GM19099 (cell line): ENCODE data around the gene OR8G5.

Experiments
- POLR2A ChIP-seq: IDR thresholded peaks from 3 replicates; pipeline ENCODE4 v1.6.1; 2011; ENCODE audit warnings: low read depth; ENCODE audit not compliant: insufficient read length; ENCODE audit errors: extremely low read depth

Gene OR8G5, protein sequence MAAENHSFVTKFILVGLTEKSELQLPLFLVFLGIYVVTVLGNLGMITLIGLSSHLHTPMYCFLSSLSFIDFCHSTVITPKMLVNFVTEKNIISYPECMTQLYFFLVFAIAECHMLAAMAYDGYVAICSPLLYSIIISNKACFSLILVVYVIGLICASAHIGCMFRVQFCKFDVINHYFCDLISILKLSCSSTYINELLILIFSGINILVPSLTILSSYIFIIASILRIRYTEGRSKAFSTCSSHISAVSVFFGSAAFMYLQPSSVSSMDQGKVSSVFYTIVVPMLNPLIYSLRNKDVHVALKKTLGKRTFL

DNA sequence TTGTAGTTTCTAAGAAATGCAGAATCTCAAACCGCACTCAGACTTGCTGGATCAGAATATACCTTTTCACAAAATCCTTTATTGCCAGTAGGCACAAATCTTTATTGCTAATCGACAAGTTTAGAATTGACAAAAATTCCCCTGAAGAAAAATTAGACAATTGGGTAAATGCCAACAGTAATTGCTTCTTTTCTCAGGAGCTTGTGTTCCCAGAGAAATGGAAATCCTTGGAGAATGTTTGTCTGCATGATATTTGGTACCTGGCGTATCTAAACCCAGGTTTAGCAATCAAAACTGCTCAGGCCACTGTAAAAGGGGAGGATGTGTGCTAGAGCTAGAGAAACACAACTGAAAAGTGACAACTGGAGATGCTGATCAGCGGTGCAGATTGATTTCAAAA is at the start of gene OR8G5:
Gene OR8G5, plus strand, starts transcription at position 301 of the 400 bp plus-strand sequence. CDS start 8,556 bp downstream, outside the sequence.
- no peak for TF ChIP-seq POLR2A

DNA sequence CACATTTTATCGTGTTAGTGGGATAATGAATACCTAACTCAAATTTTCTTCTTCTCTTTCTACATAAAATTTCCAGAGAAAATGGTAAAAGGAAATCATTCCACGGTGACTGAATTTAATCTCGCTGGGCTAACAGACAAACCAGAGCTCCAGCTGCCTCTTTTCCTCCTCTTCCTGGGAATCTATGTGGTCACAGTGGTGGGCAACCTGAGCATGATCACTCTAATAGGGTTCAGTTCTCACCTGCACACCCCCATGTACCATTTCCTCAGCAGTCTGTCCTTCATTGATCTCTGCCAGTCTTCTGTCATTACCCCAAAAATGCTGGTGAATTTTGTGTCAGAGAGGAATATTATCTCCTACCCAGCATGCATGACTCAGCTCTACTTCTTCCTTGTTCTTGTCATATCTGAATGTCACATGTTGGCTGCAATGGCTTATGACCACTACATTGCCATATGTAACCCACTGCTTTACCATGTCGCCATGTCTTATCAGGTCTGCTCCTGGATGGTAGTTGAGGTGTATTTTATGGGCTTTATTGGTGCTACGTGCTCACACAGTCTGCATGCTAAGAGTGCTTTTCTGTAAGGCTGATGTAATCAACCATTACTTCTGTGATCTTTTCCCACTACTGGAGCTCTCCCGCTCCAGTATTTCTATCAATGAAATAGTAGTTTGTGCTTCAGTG is 48.9 kb upstream of the OR8G5 start:
- no peak for TF ChIP-seq POLR2A

DNA sequence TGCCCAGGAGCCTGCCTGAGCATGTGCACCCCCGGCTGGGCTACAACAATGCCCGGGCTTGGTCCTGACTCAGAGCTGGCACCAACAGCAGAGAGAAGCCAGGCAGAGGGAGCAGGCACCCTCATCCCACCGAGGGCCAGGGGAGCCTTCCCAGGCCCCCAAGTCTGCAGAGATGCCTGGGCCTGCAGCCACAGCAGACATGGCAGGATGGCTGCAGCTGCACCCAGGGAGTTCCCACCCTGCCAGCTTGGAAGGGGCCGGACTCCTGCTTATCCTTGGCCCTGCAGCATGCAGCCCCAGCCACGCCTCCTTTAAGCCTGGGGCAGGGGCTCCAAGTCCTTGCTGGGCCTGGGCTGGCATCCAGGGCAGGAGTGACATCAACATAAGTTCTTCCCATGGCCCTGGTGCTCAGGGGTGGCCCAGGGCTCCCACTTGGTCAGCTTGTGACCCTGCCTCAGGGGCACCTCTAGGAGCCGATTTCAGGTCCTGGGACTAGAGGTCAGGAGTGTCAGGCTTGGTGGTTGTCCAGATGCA is 46.3 kb upstream of the OR8G5 start:
- no peak for TF ChIP-seq POLR2A

DNA sequence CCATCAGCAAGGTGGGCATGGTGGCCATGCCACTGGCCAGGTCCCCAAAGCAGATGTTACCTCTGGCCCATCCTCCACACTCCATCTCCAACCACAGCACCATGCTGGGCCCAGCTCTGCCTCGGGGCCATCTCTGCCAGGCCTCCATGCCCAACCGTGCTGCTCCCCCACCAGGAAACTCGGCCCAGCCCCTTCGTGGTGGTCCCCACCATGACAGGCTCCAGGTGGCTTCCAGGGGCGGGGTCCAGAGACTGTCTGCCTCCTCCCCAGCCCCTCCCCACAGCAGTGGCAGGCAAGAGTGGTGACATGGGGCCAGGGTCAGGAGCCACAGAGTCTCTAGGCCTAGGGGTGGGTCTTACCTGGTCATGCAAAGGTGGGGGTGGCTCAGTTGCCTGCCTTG is 45.8 kb upstream of the OR8G5 start:
- TF ChIP-seq POLR2A, result no peak

DNA sequence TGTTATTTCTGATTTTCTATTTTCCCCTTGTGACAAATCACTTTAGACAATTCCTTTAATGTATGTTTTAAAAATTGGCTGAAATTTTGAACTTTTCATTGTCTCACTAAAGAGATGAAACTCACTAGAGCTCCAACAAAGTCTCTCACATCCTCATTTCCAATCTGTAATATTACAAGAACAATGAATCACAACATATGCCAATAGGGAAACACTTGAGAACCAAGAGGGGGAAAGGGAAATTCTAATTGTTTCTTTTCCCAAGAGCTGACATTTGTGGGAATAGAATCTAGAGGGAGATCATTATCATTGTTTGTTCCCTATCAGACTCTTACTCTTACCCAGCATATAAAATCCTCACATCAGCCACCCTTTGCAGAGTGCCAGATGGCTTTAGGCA is 44.9 kb upstream of the OR8G5 start:
- no peak for TF ChIP-seq POLR2A

DNA sequence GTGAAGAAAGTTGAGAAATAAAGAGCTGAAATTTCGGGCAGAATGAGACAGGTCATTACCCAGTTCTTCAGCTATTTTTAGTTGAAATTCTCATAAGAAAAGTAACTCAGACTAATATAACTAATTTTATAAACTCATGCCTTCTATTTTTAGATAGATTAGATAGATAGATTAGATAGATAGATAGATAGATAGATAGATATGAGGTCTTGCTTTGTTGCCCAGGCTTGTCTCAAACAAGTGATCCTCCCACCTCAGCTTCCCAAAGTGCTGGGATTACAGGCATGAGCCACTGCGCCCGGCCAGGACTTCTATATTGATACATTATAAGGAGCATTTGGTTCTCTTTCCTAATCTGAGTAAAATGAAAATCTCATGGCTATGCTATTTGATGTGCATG is 42.1 kb upstream of the OR8G5 start:
- TF ChIP-seq POLR2A, result no peak

DNA sequence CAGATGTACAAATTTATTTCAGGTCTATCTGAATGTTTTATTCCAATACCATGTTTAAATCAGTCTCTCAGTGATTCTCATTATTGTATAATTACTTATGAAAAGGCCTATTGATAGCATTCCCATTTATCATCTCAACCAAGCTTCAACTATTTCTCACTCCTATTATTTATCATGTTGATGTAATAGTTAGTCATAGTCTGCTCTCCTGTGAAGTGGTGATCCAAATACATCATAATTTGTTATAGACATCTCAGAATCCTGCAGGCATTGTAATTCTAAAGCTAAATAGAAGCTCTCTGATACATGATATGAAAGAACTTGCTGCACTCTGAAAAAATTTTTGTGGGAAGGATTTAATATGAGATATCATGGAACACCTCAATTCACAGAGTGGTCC is 37.0 kb upstream of the OR8G5 start:
- TF ChIP-seq POLR2A, result no peak

DNA sequence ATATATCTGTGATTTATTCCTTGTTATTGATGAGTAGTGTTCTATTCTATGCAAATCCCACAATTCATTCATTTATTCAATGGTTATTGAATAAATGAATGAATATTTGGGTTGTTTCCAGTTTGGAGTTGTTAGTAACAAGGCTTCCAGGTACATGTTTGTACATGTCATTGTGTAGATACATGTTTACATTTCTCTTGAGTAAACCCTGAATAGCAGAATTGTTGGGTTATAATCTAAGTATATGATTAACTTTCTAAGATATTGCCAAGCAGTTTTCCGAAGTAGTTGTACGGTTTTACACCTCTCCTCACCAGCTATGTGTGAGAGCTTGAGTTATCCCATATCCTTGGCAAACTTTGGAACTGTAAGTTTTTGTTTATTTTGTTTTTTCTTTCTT is 33.8 kb upstream of the OR8G5 start:
- no peak for TF ChIP-seq POLR2A

DNA sequence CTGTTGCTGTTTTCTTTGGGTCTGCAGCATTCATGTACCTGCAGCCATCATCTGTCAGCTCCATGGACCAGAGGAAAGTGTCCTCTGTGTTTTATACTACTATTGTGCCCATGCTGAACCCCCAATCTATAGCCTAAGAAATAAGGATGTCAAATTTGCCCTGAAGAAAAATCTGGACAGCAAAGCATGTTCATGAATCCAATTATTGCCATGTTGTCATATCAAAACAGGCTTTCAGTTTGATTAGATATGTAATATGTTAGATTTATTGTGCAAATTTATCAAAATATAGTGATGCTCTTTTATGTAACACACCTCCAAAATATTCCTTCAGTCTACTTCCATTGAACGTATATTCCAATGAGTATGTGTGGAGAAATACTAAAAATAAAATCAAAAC is 30.7 kb upstream of the OR8G5 start:
- no peak for TF ChIP-seq POLR2A

DNA sequence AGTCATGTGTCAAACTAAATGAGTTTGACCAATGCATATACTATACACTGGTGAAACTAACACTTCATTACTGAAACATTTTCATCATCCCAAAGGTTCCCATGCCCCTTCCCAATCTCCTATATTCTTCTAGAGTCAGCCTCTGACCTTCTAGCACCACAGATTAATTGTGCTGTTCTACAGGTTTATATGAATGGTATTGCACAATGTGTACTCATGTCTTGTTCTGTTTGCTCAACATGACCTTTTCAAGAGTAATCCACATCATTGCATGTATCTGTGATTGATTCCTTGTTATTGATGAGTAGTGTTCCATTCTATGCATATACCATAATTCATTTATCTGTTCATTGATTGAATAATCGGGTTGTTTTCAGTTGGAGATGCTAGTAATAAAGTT is 22.8 kb upstream of the OR8G5 start:
- no peak for TF ChIP-seq POLR2A

DNA sequence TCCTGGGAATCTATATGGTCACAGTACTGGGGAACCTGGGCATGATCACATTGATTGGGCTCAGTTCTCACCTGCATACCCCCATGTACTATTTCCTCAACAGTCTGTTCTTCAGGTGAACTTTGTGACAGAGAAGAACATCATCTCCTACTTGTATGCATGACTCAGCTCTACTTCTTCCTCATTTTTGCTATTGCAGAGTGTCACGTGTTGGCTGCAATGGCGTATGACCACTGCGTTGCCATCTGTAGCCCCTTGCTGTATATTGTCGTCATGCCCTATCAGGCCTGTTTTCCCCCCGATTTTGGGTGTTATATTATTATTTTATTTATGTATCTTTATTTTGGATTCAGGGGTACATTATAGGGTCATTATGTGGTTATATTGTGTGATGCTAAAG is 17.7 kb upstream of the OR8G5 start:
- no peak for TF ChIP-seq POLR2A

DNA sequence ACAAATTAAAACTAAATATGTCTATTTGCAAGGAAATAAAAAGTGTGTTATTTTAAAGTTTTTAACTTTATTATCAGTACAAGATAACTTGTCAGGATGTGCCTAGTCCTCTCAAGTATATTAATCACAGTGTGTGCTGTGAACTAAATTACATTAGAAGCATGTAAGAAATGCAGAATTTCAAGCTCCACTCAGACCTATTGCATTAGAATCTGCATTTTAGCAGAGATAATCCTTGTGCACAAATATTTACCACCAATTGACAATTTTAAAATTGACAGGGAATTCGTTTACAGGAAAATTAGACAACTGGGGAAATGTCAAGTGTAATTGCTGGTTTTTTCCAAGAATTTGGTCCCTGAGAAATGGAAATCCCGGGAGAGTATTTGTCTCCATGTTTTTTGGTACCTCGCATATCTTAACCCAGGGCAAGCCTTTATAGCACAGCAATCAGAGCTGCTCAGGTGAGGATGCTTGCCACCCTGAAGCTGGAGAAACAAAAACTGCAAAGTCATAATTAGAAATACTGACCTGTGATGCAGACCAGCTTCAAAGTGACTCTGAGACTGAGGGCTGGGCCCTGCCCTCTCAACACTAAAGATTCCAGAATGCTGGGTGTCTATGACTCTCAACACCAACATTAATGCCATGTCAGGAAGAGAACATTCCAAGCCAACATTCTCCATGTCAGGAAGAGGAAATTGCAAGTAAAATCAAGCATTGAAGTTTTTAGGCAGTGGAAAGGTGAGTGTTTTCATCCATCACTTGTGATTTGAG is 15.4 kb upstream of the OR8G5 start, which contains the start of gene OR8G1:
Gene OR8G1, plus strand, starts transcription at position 475 of the 777 bp plus-strand sequence. CDS start 8,581 bp downstream, outside the sequence.
- no peak for TF ChIP-seq POLR2A

DNA sequence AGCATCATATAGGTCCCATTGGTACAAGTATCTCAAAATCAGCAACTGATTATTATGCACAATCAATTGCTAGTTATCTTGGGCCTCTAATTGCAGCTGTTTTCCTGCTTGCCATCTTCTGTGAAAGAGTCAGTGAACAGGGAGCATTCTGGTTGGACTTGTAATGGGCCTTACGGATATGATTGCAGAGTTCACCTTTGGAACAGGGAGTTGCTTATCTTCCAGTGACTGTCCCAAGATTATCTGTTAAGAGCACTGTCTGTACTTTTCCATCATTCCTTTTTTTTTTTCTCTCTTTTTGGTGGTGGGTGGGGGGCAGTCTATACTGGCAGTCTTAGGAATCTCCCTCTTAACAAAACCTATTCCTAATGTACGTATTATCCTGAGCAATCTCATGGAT is 17.8 kb downstream of the OR8G5 start:
- TF ChIP-seq POLR2A, result no peak

DNA sequence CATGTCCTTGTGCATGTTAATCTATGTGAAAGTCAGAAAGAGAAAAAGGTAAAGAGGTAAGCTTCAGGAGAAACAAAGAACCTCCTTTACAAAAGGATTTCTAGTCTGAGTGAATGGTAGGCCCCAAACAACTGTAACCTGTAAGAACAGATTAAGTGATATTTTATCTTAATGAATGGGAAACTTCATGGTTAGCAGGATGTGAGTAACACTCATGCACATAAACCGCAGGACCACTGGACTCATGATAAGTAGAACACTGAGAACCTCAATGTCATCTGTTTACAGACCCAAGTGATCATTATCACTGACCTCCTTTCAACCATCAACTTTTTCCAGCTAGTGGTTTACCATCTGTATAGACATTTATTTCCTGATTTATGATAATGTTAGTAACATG is 19.9 kb downstream of the OR8G5 start:
- no peak for TF ChIP-seq POLR2A

DNA sequence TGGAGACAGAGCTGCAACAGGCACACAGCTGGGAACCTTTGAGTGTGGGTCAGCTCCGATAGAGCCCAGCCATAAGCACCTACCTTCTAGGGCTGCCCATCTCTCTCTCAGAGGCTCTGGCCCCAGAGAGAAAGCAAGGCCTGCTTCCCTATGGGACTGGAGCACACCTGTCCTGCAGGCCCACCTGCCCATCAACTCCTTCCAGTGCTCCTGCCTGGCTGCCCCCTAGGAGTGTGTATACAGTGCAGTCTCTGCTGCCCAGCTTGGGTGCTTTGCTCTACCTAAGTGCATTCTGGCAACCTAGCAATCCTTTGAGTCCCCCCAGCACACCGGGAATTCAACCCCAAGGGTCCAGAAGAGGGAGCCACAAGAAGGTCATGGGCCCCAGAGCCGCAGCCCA is 21.0 kb downstream of the OR8G5 start:
- no peak for TF ChIP-seq POLR2A
